ENCODE results near the gene CD180. TPM values are rescaled to one million over a fixed set of nuclear protein-coding genes. Genes with fewer than 3 reads are reported as not detected.

Gene CD180
- total and polyA plus RNA-seq, 2 donors (not counting 1 experiment from before 2014, with no cell fraction given) = 0.28 TPM; not detected in 1

- no peaks in the 10 kb centered on the region for H3K27me3 ChIP-seq (ENCODE audit: control insufficient read depth, insufficient read depth, low read length)
- no peak for TF ChIP-seq CTCF (conservative IDR thresholded peaks at IDR 0.05 in 1 of 2, IDR thresholded peaks at IDR 0.05 in 1 of 2; ENCODE audit: low read depth in 1 of 2, low read length in 2 of 2)
- H2AFZ ChIP-seq (ENCODE audit: low read length) = no peak overlapping the region
- no peaks in the 10 kb centered on the region for H3K79me2 ChIP-seq (ENCODE audit: control insufficient read depth, insufficient read depth, low read length)
- H3K27ac ChIP-seq (ENCODE audit: insufficient read depth, low read length) = peak overlapping the region; percentile 20
- H3K36me3 ChIP-seq (ENCODE audit: control insufficient read depth, insufficient read depth, low read length) = no peaks in the 10 kb centered on the region
- H3K4me3 ChIP-seq (replicated peaks in 1 of 4; ENCODE audit: control extremely low read depth in 1 of 4, insufficient read depth in 1 of 4, low read depth in 3 of 4, low read length in 4 of 4) = no peak overlapping the region
- no peaks in the 10 kb centered on the region for H3K9me3 ChIP-seq (ENCODE audit: control insufficient read depth, insufficient read depth, low read depth, low read length)
- H3K4me2 ChIP-seq (ENCODE audit: extremely low read depth, insufficient read depth, low read length) = no peak overlapping the region
- H3K4me1 ChIP-seq (ENCODE audit: control insufficient read depth, extremely low read depth, insufficient read depth, low read length) = no peaks in the 10 kb centered on the region
- H3K9ac ChIP-seq (ENCODE audit: insufficient read depth, low read length) = no peak overlapping the region
- H4K20me1 ChIP-seq (ENCODE audit: control insufficient read depth, extremely low read depth, insufficient read depth, low read length) = no peaks in the 10 kb centered on the region
- no peak for DNase-seq (ENCODE audit: low read depth in 2 of 2)
Observed at GRCh38 chr5:67206461-67206860, 9.9 kb upstream of the CD180 start.

- no peak overlapping the region for H3K4me2 ChIP-seq (ENCODE audit: extremely low read depth, insufficient read depth, low read length)
- no peak for TF ChIP-seq CTCF (conservative IDR thresholded peaks at IDR 0.05 in 1 of 2, IDR thresholded peaks at IDR 0.05 in 1 of 2; ENCODE audit: low read depth in 1 of 2, low read length in 2 of 2)
- no peak for TF ChIP-seq EZH2 (IDR thresholded peaks at IDR 0.05; ENCODE audit: low read length, missing control alignments)
- no peaks in the 10 kb centered on the region for H3K79me2 ChIP-seq (ENCODE audit: control insufficient read depth, insufficient read depth, low read length)
- H3K36me3 ChIP-seq (ENCODE audit: control insufficient read depth, insufficient read depth, low read length) = no peaks in the 10 kb centered on the region
- no peaks in the 10 kb centered on the region for H3K4me1 ChIP-seq (ENCODE audit: control insufficient read depth, extremely low read depth, insufficient read depth, low read length)
- H3K27me3 ChIP-seq (ENCODE audit: control insufficient read depth, insufficient read depth, low read length) = no peaks in the 10 kb centered on the region
- DNase-seq (ENCODE audit: low read depth in 2 of 2) = no peak
- no peaks in the 10 kb centered on the region for H4K20me1 ChIP-seq (ENCODE audit: control insufficient read depth, extremely low read depth, insufficient read depth, low read length)
- peak overlapping the region; percentile 20 for H3K27ac ChIP-seq (ENCODE audit: insufficient read depth, low read length)
- no peak overlapping the region for H2AFZ ChIP-seq (ENCODE audit: low read length)
- H3K9me3 ChIP-seq (ENCODE audit: control insufficient read depth, insufficient read depth, low read depth, low read length) = no peaks in the 10 kb centered on the region
- no peak overlapping the region for H3K9ac ChIP-seq (ENCODE audit: insufficient read depth, low read length)
- no peak overlapping the region for H3K4me3 ChIP-seq (replicated peaks in 1 of 4; ENCODE audit: control extremely low read depth in 1 of 4, insufficient read depth in 1 of 4, low read depth in 3 of 4, low read length in 4 of 4)
Observed at GRCh38 chr5:67205981-67206380, 9.4 kb upstream of the CD180 start.

GRCh38 chr5:67204821-67205220 lies 8.2 kb upstream of the CD180 start:
- no peak for DNase-seq (ENCODE audit: low read depth in 2 of 2)
- H3K27me3 ChIP-seq (ENCODE audit: control insufficient read depth, insufficient read depth, low read length) = no peaks in the 10 kb centered on the region
- H3K9me3 ChIP-seq (ENCODE audit: control insufficient read depth, insufficient read depth, low read depth, low read length) = no peaks in the 10 kb centered on the region
- no peak overlapping the region for H3K9ac ChIP-seq (ENCODE audit: insufficient read depth, low read length)
- no peak overlapping the region for H3K4me3 ChIP-seq (replicated peaks in 1 of 4; ENCODE audit: control extremely low read depth in 1 of 4, insufficient read depth in 1 of 4, low read depth in 3 of 4, low read length in 4 of 4)
- H3K4me1 ChIP-seq (ENCODE audit: control insufficient read depth, extremely low read depth, insufficient read depth, low read length) = no peaks in the 10 kb centered on the region
- H3K27ac ChIP-seq (ENCODE audit: insufficient read depth, low read length) = no peak overlapping the region
- no peaks in the 10 kb centered on the region for H3K79me2 ChIP-seq (ENCODE audit: control insufficient read depth, insufficient read depth, low read length)
- no peak overlapping the region for H3K4me2 ChIP-seq (ENCODE audit: extremely low read depth, insufficient read depth, low read length)
- no peaks in the 10 kb centered on the region for H3K36me3 ChIP-seq (ENCODE audit: control insufficient read depth, insufficient read depth, low read length)
- TF ChIP-seq CTCF (conservative IDR thresholded peaks at IDR 0.05 in 1 of 2, IDR thresholded peaks at IDR 0.05 in 1 of 2; ENCODE audit: low read depth in 1 of 2, low read length in 2 of 2) = no peak
- no peak for TF ChIP-seq EZH2 (IDR thresholded peaks at IDR 0.05; ENCODE audit: low read length, missing control alignments)
- H4K20me1 ChIP-seq (ENCODE audit: control insufficient read depth, extremely low read depth, insufficient read depth, low read length) = no peaks in the 10 kb centered on the region
- no peak overlapping the region for H2AFZ ChIP-seq (ENCODE audit: low read length)
